Activated CD4-positive, alpha-beta T cell treated with anti-CD3 and anti-CD28 coated beads, Interleukin-2, amount 10 ng/mL, durations not matched to agents 7 days and 5 days (primary cell): ENCODE measurements around the gene TGM4. TPM values are rescaled to one million over a fixed set of nuclear protein-coding genes. Genes with fewer than 3 reads are reported as not detected.
"Not testable (repeated sequence)": the region's sequence is repeated elsewhere in the genome, so short reads cannot be mapped to it uniquely, and the experiment has no call there.

Source experiments
- CTCF ChIA-PET: fragments of 350-600 bp; sonication (Branson Sonifier 250); formaldehyde crosslinking; loops from one replicate; lab custom pipeline; 2021; ENCODE audit warnings: antibody characterized with exemption; lab: Charles Lee
- POLR2A ChIA-PET: fragments of 350-600 bp; sonication (Branson Sonifier 250); formaldehyde crosslinking; loops from one replicate; lab custom pipeline; 2021; ENCODE audit warnings: antibody characterized with exemption; lab: Charles Lee
- DNase-seq: peaks from one replicate; pipeline ENCODE4 v3.0.0-alpha.2; 2020
- H3K27ac Mint-ChIP-seq: one replicate; pipeline ENCODE4 v1.8.0; 2021; ENCODE audit warnings: mild to moderate bottlenecking, moderate library complexity, mixed read lengths
- H3K27me3 Mint-ChIP-seq: one replicate; pipeline ENCODE4 v1.8.0; 2021; ENCODE audit warnings: mixed read lengths
- H3K36me3 Mint-ChIP-seq: one replicate; pipeline ENCODE4 v1.8.0; 2021; ENCODE audit warnings: low read depth, mixed read lengths
- H3K4me1 Mint-ChIP-seq: one replicate; pipeline ENCODE4 v1.8.0; 2021; ENCODE audit warnings: mixed read lengths
- H3K4me3 Mint-ChIP-seq: one replicate; pipeline ENCODE4 v1.8.0; 2021; ENCODE audit warnings: mild to moderate bottlenecking, moderate library complexity, mixed read lengths
- H3K9me3 Mint-ChIP-seq: one replicate; pipeline ENCODE4 v1.8.0; 2021; ENCODE audit warnings: mixed read lengths
- total RNA-seq, 2 experiments: library from RNA; stranded (reverse); gene quantifications; one replicate each; pipeline ENCODE4 v1.2.3, GENCODE V29; 2021

The TGM4 gene
- total RNA-seq, 2 experiments from 2014 or later: not detected

- DNase-seq, POLR2A ChIA-PET, H3K27ac Mint-ChIP-seq, H3K4me3 Mint-ChIP-seq, H3K4me1 Mint-ChIP-seq, H3K27me3 Mint-ChIP-seq, H3K36me3 Mint-ChIP-seq, H3K9me3 Mint-ChIP-seq: not testable (repeated sequence)
- CTCF ChIA-PET: interaction anchor here (0.6 kb wide), 1 partner anchor 724 kb away, joined by 5 read pairs; no protein-coding TSS in a partner anchor
These were observed 75.4 kb downstream of the TGM4 start for GRCh38 chr3:44949770-44950169.

DNA sequence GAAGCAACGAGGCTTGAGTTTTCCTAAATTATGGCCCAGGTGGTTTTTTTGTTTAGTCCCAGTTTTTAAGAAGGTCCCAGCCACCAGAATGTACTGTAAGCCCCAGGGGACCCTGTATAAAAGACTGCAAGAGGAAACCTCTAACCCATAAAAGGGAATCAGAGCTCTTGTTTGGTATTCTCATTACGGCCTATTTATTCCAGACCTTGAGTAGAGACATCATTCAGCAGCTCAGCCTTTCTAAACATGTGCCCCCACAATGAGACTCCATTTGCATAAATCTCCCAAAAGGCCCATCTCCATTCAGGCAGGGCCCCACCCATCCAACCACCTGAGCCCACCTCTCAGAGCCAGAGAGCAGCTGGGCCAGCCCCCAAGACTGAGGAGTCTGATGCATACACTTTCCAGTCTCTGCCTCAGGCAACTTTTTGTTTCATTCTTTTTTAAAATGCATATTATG, 75.9 kb downstream of the TGM4 start:
- no peak for DNase-seq
- Mint-ChIP-seq H3K27ac (no peak overlapping the region), H3K4me1 (peaks cover 3% of the 10 kb centered on the region), H3K36me3 (peaks cover 6% of the 10 kb centered on the region), H3K9me3 (no peaks in the 10 kb centered on the region), H3K4me3 (no peak overlapping the region), H3K27me3 (no peaks in the 10 kb centered on the region)
- POLR2A ChIA-PET: no interaction called here
- CTCF ChIA-PET: no interaction called here

DNA sequence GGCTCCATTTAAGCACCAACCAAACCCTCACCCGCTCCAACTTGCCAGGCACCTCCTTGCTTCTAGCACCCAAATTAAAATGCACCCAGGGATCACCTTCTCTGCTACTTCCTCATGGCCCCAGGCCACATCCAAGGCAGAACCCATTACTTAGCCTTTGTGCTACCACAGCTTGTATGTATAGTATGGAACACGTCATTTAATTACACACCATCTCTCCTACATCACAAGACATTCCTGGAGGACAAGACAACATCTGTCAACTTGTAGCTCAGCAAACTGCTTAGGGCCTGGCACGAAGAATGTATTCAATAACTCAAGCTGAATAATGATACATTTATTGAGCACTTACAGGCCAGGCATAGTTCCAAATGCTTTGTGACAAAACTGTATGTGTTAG, 78.3 kb downstream of the TGM4 start:
- Mint-ChIP-seq H3K4me3 (no peak overlapping the region), H3K36me3 (peaks cover 14% of the 10 kb centered on the region), H3K27ac (no peak overlapping the region), H3K27me3 (no peaks in the 10 kb centered on the region), H3K4me1 (no peaks in the 10 kb centered on the region), H3K9me3 (no peaks in the 10 kb centered on the region)
- POLR2A ChIA-PET: no interaction called here
- CTCF ChIA-PET: no interaction called here
- DNase-seq: no peak

- no peak overlapping the region for H3K27ac Mint-ChIP-seq
- no peak overlapping the region for H3K4me3 Mint-ChIP-seq
- H3K36me3 Mint-ChIP-seq: peaks cover 14% of the 10 kb centered on the region
- no peak for DNase-seq
- POLR2A ChIA-PET: no interaction called here
- no peaks in the 10 kb centered on the region for H3K9me3 Mint-ChIP-seq
- CTCF ChIA-PET: no interaction called here
- H3K4me1 Mint-ChIP-seq: no peaks in the 10 kb centered on the region
- no peaks in the 10 kb centered on the region for H3K27me3 Mint-ChIP-seq
These were observed 79.9 kb downstream of the TGM4 start for GRCh38 chr3:44954304-44954703.

- H3K4me3 Mint-ChIP-seq: no peak overlapping the region
- ChIA-PET POLR2A (no interaction called here), CTCF (interaction anchor here (0.6 kb wide), 1 partner anchor 1722 kb away, joined by 3 read pairs; no protein-coding TSS in a partner anchor)
- H3K9me3 Mint-ChIP-seq: no peaks in the 10 kb centered on the region
- no peaks in the 10 kb centered on the region for H3K27me3 Mint-ChIP-seq
- no peak overlapping the region for H3K27ac Mint-ChIP-seq
- no peak for DNase-seq
- peaks cover 14% of the 10 kb centered on the region for H3K36me3 Mint-ChIP-seq
- no peaks in the 10 kb centered on the region for H3K4me1 Mint-ChIP-seq
These were observed 80.6 kb downstream of the TGM4 start for GRCh38 chr3:44954962-44955361.

DNA sequence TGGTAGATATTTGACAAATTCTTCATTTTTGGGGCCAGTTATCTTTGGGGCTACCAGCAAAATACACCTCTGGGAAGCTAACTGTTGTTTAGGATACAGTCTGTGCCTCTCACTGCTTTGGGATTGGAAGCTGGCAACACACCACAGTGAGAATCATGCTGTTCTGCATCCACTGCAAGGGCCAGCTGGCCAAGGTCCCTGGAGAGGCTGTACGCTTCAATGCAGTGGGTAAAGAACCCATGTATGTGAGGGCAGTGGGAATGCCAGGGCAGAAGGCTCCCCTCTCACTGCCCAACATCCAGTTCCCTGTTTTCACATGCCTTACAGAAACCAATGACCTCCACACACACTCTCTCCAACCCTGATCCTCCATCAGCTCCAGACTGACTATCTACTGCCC, 81.5 kb downstream of the TGM4 start:
- H3K27me3 Mint-ChIP-seq: no peaks in the 10 kb centered on the region
- H3K9me3 Mint-ChIP-seq: no peaks in the 10 kb centered on the region
- H3K27ac Mint-ChIP-seq: no peak overlapping the region
- no peak overlapping the region for H3K4me3 Mint-ChIP-seq
- POLR2A ChIA-PET: no interaction called here
- H3K36me3 Mint-ChIP-seq: peaks cover 14% of the 10 kb centered on the region
- CTCF ChIA-PET: interaction anchor here (0.7 to 0.8 kb wide), 2 partner anchors 16 kb away, joined by 3 to 4 read pairs; no protein-coding TSS in a partner anchor
- no peak for DNase-seq
- no peaks in the 10 kb centered on the region for H3K4me1 Mint-ChIP-seq

DNA sequence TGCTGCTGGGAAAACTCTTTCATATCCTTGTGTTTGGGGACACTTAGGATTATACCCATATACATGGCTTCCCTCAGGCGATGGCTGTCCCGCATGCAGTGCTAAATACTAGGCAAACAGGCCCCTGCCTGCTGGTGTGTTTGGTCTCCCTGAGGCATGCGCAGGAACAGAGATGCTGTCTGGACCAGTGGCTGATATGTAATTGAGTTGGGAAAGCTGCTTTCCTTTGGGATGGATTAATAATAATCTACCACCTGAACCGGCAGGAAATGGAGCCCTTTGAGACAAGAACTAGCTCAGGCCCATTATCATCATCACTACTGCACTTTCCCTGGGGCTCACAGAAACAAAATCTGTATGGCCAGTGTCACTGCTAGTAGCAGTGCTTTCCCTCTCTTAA, 83.6 kb downstream of the TGM4 start:
- POLR2A ChIA-PET: no interaction called here
- Mint-ChIP-seq H3K4me3 (no peak overlapping the region), H3K4me1 (peaks cover 2% of the 10 kb centered on the region), H3K36me3 (peaks cover 10% of the 10 kb centered on the region), H3K9me3 (no peaks in the 10 kb centered on the region), H3K27ac (no peak overlapping the region), H3K27me3 (no peaks in the 10 kb centered on the region)
- no peak for DNase-seq
- CTCF ChIA-PET: interaction anchor here (0.6 kb wide), 1 partner anchor 18 kb away, joined by 3 read pairs; the partner anchor contains the start of genes EXOSC7 and ZDHHC3

GRCh38 chr3:44958386-44958785, 84.0 kb downstream of the TGM4 start:
- ChIA-PET CTCF (interaction anchor here (0.6 kb wide), 1 partner anchor 18 kb away, joined by 3 read pairs; the partner anchor contains the start of genes EXOSC7 and ZDHHC3), POLR2A (no interaction called here)
- Mint-ChIP-seq H3K4me1 (peaks cover 2% of the 10 kb centered on the region), H3K27me3 (no peaks in the 10 kb centered on the region), H3K9me3 (no peaks in the 10 kb centered on the region), H3K27ac (no peak overlapping the region), H3K4me3 (no peak overlapping the region), H3K36me3 (peaks cover 10% of the 10 kb centered on the region)
- DNase-seq: no peak

DNA sequence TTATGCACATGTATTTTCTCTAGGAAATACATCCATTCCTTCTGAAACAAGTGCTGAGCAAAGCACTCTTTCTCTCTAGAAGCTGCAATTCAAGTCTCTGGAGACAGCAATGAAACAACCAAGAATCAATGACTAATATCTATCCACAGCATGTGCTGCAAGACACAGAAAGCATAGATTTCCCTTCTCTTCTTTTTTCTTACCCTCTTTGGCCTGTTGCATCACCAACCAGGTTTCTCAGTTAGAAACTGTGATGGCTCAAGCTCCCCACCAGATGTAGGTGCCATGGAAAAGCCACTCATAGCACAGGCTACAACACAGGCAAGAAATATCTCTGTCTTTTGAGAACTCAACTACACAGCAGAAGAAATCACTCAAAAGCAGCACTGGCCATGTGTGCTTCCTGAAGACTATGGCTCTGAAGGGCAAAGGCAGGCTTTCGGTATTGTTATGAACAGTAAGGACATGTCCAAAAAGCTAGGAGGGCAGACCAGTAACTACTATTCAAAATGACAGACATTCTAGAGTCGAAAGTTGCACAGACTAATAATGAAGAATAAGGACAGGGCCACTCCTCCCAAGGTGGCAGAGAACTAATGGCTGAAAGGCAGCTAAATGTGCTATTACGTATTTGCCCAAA, 86.1 kb downstream of the TGM4 start:
- ChIA-PET CTCF (no interaction called here), POLR2A (no interaction called here)
- H3K27ac Mint-ChIP-seq: no peak overlapping the region
- no peaks in the 10 kb centered on the region for H3K9me3 Mint-ChIP-seq
- H3K4me3 Mint-ChIP-seq: no peak overlapping the region
- peaks cover 8% of the 10 kb centered on the region for H3K36me3 Mint-ChIP-seq
- no peaks in the 10 kb centered on the region for H3K27me3 Mint-ChIP-seq
- H3K4me1 Mint-ChIP-seq: peaks cover 8% of the 10 kb centered on the region
- DNase-seq: no peak

GRCh38 chr3:44961888-44962287, 87.5 kb downstream of the TGM4 start:
- Mint-ChIP-seq H3K9me3 (no peaks in the 10 kb centered on the region), H3K36me3 (peaks cover 6% of the 10 kb centered on the region), H3K4me1 (peaks cover 19% of the 10 kb centered on the region), H3K4me3 (no peak overlapping the region), H3K27ac (no peak overlapping the region), H3K27me3 (no peaks in the 10 kb centered on the region)
- DNase-seq: no peak
- ChIA-PET POLR2A (no interaction called here), CTCF (no interaction called here)

- CTCF ChIA-PET: no interaction called here
- no peaks in the 10 kb centered on the region for H3K9me3 Mint-ChIP-seq
- H3K27me3 Mint-ChIP-seq: no peaks in the 10 kb centered on the region
- H3K4me3 Mint-ChIP-seq: no peak overlapping the region
- H3K4me1 Mint-ChIP-seq: peaks cover 28% of the 10 kb centered on the region
- POLR2A ChIA-PET: no interaction called here
- no peak overlapping the region for H3K27ac Mint-ChIP-seq
- no peak for DNase-seq
- peaks cover 2% of the 10 kb centered on the region for H3K36me3 Mint-ChIP-seq
These were observed 88.4 kb downstream of the TGM4 start for GRCh38 chr3:44962621-44963393.

GRCh38 chr3:44963571-44964325, 89.3 kb downstream of the TGM4 start:
- Mint-ChIP-seq H3K27me3 (no peaks in the 10 kb centered on the region), H3K36me3 (peaks cover 3% of the 10 kb centered on the region), H3K4me3 (no peak overlapping the region), H3K9me3 (no peaks in the 10 kb centered on the region), H3K4me1 (peaks cover 37% of the 10 kb centered on the region), H3K27ac (no peak overlapping the region)
- DNase-seq: no peak
- POLR2A ChIA-PET: no interaction called here
- CTCF ChIA-PET: interaction anchor here (0.6 kb wide), 1 partner anchor 48 kb away, joined by 3 read pairs; no protein-coding TSS in a partner anchor
